HG03378 (cell line): Measurements from ENCODE around the gene ACTA1.
"Not testable (repeated sequence)": the region's sequence is repeated elsewhere in the genome, so short reads cannot be mapped to it uniquely, and the experiment has no call there.

Experiments
- ATAC-seq: cut with Tn5 transposase; IDR thresholded peaks from one replicate; pipeline ENCODE4 v1.9.1; 2021; ENCODE audit warnings: mild to moderate bottlenecking, moderate library complexity; ENCODE audit not compliant: unreplicated experiment

The ACTA1 gene

DNA sequence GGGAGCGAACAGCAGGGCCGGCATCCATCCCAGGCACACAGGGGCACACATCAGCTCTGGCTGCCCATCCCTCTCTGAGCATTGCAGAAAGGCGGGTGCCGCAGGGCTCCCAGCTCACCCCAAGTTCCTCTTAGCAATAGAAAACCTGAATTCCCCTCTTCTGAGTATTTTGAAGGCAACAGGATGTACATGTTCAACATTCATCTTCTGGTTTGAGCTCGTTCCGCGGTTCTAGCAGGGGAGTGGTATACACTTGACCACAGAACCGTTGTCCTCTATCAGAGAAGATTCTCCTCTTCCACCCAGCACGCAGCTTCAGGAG lies 23.6 kb downstream of the ACTA1 start:
- ATAC-seq, result no peak

DNA sequence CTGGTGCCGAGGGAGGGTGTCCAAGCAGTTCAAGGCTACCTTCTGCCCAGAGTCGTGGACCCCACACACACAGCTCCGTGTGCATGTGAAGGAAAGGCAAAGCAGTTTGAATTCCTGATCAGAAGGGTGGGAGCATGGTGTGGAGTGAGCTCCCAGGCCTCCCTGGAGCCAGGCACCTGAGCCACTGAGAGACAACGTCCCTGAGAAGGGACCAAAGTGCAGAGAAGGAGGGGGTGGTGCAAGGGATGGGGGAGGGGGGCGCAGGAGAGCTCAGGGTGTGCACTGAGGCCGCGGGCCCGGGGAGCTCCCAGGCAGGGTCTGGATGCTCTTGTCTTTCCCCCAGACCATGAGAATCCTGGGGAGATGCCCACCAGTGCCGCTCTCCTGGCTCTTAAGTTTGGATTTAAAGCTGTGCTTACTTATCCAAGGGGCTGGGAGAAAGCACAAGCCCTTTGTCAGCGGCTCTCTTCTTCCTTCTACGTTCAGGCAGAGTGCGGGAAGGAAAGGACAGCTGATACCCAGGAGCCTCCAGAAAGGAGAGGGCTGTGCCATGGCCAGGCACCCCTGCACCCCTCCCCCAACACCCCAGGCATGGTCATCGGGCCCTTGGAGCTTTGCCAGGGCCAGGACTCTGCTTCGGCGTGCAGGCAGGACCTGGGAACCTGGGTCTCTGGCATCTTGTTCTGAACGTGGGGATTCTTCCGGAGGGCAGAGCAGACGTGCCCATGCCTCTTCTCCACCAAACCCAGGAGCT lies 24.1 kb downstream of the ACTA1 start:
- no peak for ATAC-seq

DNA sequence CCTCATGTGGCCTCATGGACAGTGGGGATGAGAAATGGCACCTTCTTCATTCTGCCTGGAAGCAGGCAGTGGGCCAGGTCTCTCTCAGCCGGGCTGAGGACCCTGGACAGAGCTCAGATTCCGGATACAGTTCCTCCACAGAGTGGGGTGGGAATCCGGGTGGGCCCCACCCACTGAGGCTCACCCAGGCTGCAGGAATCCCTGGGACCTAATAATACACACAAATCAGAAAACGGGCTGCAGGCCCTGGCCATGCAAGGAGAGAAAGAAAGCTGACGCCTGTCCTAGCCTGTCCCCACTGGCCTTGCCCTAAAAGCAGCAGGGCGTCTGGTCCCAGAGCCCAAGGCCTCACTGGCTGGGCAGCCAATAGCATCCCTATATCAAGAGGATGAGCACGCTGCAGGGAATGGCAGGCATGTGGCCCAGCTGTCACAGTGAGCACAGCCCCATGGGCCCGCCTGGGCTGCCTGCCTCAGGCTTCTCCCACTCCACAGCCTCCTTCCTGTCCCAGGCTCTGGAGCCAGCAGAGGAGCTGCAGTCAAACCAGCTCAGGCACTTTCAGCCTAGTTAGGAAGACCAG lies 25.3 kb downstream of the ACTA1 start:
- no peak for ATAC-seq

DNA sequence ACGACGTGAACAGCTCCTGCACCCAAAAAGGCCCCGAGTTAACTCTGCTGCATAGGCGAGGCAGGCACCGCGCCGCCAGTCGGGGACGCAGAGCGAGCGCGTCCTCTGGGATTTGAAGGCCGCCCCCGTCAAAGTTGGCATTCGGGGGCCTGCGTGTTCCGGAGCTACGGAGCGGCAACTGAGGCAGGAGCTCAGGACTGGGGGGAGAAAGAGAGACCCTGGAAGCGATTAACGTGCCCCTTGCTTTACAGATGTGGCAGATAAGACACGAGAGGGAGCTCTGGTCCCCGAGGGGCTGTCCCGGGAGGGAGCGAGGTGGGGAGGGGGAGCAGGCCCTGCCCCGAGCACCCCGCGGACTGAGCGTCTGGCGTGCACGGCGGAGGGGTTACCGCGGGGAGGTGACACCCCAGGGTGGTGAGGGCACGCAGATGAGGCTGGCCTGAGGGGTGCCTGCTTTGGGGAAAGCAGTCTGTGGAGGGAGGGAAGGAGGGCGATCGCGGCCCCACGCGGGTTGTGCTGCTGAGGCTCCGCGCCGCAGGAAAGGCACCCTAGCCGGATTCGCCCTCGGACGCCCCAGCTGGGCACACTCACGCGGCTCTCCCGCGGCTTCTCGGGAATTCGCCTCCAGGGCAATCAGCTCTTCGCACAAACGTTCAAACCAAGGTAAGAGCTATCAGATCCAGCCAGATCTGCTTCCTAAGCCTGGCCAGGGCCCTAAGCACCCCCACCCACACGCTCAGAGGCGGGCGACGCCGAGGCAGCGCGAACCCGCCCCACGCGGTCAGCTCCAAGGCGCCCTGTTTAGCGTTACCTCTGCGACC lies 26.5 kb downstream of the ACTA1 start:
- no peak for ATAC-seq

DNA sequence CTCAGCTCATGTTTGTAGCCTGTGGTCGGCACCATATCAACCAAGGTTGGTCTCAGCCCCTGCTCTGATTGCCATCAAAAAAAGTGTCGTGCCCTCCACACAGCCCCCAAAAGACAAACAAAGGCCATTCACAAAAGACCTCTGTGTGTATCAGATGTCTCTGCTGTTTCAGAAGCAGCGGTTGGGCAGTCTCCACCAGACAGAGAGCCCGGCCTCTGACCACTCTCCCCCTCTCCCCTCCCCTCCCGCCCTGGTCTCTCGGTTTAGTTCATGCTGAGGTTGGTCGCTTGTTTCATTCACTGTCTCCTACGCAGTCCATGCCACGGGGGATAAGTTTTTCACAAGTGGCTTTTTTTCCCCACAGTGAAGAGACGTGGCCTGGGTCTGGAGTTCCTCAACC lies 27.1 kb downstream of the ACTA1 start:
- no peak for ATAC-seq

DNA sequence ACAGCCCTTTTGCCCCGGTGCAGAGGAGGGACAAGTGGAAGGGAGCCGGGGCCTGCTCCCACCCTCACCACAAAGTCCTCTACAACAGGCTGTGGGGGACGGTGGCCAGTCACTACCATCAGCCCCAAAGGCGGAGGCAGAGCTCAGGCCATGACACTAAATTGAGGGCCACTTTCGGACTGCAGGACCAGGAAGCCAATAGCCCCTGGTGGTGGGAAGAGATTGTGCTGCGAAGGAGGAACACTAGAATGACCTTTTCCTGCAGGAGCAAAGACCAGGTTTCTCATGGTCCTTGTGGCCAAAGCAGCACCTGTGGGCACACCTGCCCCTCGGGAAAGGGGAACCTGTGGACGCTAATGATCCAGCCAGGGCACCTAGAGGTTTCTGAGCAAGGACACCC lies 30.3 kb downstream of the ACTA1 start:
- ATAC-seq, result no peak

DNA sequence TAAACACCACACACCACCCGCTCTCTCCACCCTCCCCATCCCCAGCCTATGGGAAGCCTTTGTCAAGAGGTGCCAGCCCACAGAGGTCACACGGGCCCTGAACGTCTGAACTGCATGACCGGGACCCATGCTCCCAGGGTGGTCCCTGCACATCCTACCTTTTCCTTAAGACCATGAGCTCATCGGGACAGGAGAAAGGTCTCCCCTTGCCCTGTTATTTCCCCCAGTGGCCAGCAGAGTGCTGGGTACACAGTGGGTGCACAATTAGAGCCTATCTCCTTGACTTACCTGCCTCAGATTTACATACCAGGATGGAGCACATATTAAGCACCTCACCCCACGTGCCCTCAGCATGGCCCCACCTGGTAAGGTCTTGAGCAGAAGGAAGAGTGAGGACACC lies 30.9 kb downstream of the ACTA1 start:
- ATAC-seq, result no peak

DNA sequence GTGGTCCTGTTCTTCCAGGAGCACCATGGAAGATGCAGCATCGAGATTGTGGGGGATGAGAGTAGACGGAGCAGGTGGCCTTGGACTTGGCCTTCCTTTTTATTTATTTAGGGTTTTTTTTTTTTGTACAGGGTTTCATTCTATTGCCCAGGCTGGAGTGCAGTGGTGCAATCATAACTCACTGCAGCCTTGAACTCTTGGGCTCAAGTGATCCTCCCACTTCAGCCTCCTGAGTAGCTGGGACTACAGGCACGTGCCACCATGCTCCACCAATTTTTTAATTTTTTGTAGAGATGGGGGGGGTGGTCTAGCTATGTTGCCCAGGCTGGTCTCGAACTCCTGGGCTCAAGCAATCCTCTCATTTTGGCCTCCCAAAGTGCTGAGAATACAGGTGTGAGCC lies 31.6 kb downstream of the ACTA1 start:
- not testable (repeated sequence) for ATAC-seq

DNA sequence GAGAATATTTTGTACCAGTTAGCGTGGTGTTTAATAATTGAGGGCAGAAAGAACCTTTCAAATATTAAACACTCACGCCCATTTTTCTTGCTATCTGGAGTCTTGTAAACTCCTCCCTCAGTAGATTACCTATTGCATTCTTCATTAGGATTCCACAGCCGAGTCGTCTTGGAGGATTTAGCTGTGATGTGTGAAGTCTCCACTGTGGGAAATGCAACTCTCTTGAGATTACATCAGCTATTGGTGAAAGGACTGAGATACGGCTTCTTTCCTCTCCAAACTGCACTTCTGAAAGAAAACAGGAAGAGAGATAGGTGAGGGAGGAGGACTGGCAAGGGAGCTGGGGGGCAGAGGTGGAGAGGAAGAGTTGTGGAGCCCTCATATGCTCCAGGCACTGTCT lies 36.1 kb downstream of the ACTA1 start:
- ATAC-seq, result no peak

DNA sequence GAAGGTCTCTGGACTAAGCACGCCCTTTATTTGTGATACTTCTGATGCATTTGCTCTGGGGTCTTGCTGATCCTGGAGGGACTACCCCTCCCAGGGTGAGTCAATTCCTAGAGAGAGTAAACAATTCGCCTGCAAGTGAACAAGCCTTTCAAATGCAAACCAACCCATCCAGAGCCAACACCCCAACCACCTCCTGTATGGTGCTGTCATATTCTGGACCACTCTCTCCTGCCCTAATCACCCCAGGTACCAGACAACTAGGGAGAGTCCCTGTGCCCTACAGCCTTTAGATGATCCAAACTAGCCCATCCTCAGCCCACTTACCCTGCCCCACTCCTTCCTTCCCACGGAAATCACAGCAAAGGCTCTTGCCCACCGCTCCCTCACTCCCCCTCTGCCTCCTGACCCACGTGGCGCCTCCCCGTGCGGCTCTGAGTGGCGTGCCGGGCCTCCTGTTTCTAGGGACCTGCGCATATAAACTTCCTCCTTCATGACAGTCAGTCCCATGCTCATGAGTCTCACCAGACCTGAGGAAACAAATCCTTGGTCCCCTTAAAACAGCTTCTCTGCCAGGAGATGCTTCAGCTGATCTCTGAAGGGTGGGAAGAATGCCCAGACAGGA lies 37.2 kb downstream of the ACTA1 start:
- no peak for ATAC-seq

DNA sequence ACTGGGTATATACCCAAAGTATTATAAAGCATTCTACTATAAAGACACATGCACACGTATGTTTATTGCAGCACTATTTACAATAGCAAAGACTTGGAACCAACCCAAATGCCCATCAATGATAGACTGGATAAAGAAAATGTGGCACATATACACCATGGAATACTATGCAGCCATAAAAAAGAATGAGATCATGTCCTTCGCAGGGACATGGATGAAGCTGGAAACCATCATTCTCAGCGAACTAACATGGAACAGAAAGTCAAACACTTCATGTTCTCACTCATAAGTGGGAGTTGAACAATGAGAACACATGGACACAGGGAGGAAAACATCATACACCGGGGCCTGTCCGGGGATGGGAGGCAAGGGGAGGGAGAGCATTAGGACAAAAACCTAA lies 39.4 kb downstream of the ACTA1 start:
- ATAC-seq, result not testable (repeated sequence)

DNA sequence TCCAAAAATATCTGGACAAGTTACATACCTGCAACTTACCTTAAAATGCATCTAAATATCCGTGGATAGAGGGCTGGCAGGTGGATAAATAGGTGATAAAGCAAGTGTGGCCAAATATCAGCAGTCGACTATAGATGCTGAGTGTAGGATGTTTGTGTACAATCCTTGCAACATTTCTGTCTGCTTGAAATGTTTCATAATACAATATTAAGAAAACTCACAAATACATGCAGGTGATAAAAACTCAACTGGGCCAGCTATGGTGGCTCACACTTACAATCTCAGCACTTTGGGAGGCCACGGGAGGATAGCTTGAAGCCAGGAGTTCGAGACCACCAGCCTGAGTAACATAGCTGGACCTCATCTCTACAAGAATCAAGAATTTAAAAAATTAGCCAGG lies 41.0 kb downstream of the ACTA1 start:
- no peak for ATAC-seq

DNA sequence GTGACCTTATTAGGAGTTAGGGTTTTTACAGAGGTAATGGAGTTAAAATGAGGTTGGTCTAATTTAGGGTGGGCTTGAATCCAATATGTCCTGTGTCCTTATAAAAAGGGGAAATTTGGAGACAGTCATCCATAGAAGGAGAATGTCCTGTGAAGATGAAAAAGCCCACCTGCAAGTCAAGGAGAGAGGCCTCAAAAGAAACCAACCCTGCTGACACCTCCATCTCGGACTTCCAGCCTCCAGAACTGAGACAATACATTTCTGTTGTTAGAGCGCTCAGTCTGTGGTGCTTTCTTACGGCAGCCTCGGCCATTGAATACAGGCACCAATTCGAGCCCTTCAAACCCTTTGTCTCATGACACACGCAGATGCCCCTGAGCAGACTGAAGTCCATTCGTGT lies 43.8 kb downstream of the ACTA1 start:
- no peak for ATAC-seq

DNA sequence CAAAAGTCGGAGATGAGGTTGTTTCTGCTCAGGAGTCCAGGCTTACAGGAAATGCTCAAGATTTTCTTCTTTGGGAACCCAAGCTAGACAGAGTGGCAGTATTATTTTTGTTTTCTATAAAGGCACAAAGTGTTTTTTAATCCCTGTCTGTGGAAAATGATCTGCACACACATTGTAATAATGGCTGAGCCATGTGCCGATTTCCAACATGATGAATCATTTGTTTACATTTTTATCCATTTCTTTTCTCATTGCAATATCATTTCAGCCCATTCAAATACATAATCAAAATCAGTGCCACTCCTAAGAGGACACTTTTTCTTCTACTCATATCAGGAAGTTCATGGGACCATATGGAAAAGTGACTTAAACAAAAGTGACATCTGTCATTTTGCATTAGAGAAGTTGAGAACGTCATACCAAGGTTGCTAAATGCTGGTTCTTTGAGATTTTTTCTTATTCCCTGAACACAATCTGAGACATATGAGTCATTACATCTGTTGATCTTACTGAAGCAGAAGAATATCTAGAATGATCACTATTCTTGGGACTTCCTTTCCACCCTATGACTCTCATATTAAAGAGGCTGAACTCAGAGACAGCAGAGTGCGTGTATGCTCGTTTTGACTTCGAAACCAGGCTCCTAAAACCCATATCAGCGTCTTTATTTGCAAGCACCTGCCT lies 44.9 kb downstream of the ACTA1 start:
- no peak for ATAC-seq

DNA sequence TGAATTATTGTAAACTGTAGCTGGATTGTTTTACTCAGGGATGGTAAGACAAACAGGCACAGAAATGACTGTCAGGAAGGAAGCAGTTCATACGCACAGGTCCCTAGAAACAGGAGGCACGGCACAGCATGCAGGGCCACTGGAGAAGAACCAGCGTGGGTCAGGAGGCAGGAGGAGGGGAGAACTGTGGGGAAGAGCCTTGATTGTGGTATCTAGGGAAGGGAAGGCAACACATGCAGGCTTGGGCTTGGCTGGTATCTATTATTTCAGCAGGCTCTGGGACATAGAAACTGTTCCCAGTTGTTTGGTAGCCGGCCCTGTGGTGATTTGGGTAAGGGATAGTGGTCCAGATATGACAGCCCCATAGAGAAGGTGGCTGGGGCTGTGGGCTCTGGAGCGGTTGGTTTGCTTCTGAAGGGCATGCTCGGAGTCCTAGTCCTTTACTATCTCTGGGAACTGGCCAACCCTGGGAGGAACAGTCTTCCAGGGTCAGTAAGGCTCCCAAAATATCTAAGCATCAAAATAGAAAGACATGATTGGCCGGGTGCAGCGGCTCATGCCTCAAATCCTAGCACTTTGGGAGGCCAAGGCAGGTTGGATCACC lies 47.9 kb downstream of the ACTA1 start:
- no peak for ATAC-seq

DNA sequence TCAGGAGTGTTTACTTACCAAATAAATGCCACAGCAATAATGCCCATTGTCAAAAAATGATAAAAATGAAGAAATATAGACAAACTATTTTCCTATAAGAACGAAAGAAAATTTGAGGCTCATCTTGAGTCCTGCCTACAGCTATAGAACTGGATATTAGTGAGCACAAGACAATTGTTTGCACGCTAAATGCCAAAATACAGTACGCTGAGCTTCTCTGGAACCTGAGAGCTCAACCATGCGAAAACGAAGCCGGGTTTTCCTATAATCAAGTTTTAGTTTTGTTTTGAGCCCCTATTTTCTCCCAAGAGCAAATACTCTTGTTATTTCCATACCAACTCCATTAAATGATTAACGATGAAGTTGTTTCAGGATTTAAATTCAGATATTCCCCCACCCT lies 49.1 kb downstream of the ACTA1 start:
- ATAC-seq, result no peak

DNA sequence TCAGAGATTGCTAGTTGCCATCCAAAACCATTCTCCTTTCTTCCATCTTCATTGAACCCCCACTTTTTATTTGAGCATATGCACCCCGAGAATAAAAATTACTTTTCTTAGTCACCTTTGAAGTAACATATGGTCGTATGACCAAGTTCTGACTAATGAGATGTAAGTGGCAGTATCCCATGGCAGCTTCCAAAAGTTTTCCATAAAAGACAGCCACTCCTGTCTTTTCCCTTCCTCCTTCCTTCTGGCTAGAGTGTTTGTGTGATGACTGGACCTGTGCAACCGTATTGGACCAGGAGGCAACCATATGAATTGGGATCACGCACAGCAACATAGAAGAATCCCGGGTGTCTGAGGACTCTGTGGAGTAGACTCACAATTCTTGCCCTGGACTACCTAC lies 49.9 kb downstream of the ACTA1 start:
- no peak for ATAC-seq

DNA sequence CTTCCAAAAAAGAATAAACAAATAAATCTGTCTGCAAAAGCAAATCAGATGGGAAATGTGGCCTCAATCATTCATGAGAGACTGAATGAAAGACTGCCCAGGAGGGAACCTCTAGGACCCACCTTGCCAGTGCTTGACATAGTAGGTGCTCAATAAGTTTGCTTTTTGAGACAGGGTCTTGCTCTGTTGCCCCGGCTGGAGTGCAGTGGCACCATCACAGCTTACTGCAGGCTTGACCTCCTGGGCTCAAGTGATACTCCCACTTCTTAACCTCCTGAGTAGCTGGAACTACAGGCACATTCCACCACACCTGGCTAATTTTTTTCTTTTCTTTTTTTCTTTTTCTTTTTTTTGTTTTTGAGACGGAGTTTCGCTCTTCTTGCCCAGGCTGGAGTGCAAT lies 50.7 kb downstream of the ACTA1 start:
- no peak for ATAC-seq
